ENCODE measurements around the gene MCOLN1.

MCOLN1 gene

DNA sequence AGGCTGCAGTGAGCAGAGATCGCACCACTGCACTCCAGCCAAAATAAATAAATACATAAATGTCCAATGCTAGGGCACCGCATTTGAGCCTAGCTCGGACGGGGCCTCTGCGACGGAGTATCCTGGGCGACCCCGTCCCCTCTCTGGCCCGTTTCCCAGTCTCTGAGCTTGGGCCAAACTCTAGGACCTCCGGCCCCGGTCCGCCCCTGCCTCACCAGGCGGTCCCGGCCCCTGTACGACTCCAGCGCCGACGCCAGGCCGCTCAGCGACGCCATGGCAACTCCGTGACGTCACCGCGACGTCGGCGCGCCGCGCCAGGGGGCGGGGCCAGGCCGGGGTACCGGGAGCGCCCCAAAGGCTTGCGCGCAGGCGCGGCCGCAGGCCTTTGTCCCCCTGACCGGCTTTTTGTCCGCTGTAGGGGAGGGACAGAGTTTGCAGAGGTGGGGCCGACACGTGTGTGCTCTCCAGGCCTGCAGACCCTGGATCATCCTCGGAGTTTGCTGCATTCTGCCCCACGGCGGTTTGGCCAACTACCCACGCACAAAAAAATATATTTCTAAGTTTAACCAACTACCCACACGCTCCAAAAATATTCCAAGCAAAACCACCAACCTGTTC is 33.6 kb upstream of the MCOLN1 start, which contains the start of gene PEX11G:
Gene PEX11G, minus strand, starts transcription at position 300 of the 618 bp plus-strand sequence. Its CDS starts 25 bp downstream, at position 275.
- H3K4me3 ChIP-seq (ENCODE audit: low read length), result peak within 1 kb of the TSS; percentile 68
- TF ChIP-seq CTCF (conservative IDR thresholded peaks at IDR 0.05; ENCODE audit: low read depth, low read length), result no peak
- peak; percentile 58 for DNase-seq (ENCODE audit: low read depth)

GRCh38 chr19:7489609-7490044 is 32.8 kb upstream of the MCOLN1 start:
- DNase-seq (ENCODE audit: low read depth), result no peak
- no peak overlapping the region for H3K4me3 ChIP-seq (ENCODE audit: low read length)
- no peak for TF ChIP-seq CTCF (conservative IDR thresholded peaks at IDR 0.05; ENCODE audit: low read depth, low read length)

DNA sequence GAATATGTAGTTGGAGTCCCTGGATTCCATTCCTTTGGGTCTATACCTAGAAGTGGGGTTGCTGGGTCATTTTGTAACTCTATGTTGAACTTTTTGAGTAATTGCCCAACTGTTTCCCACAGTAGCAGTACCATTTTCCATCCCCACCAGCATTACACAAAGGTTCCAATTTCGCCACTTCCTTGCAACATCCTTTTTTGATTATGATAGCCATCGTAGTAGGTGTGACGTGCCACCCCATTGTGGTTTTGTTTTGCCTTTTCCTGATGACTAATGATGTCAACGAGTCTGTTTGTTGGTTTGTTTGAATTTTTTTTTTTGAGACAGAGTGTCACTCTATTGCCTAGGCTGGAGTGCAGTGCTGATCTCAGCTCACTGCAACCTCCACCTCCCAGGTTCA is 30.3 kb upstream of the MCOLN1 start:
- TF ChIP-seq CTCF (conservative IDR thresholded peaks at IDR 0.05; ENCODE audit: low read depth, low read length), result no peak
- DNase-seq (ENCODE audit: low read depth), result no peak
- H3K4me3 ChIP-seq (ENCODE audit: low read length), result no peak overlapping the region

GRCh38 chr19:7492558-7492957 is 29.9 kb upstream of the MCOLN1 start:
- no peak overlapping the region for H3K4me3 ChIP-seq (ENCODE audit: low read length)
- no peak for TF ChIP-seq CTCF (conservative IDR thresholded peaks at IDR 0.05; ENCODE audit: low read depth, low read length)
- DNase-seq (ENCODE audit: low read depth), result no peak

- H3K4me3 ChIP-seq (ENCODE audit: low read length), result no peak overlapping the region
- TF ChIP-seq CTCF (conservative IDR thresholded peaks at IDR 0.05; ENCODE audit: low read depth, low read length), result peak; percentile 7
- DNase-seq (ENCODE audit: low read depth), result no peak
These were observed 27.9 kb upstream of the MCOLN1 start for GRCh38 chr19:7494416-7495098.

DNA sequence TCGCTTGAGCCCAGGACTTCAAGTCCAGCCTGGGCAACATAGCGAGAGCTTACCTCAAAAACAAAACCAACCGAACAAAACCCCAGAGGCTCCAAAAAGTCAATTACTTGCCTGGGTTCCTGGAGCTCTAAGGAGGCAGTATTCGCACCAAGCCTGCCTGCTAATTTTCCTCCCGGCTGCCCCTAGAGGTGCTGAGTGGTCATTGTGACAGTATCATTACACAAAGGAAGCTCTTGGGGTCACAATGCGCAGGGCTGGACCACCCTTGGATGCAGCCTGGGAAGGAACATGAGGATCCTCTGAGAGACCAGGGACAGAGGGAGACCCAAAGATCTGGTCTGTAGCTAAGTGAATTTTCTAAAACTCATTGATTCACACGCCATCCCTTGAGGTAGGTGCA is 25.1 kb upstream of the MCOLN1 start:
- TF ChIP-seq CTCF (conservative IDR thresholded peaks at IDR 0.05; ENCODE audit: low read depth, low read length), result peak; percentile 56
- DNase-seq (ENCODE audit: low read depth), result no peak
- H3K4me3 ChIP-seq (ENCODE audit: low read length), result no peak overlapping the region

All from retinal pigment epithelial cell (primary cell).